GM19397 (cell line): ENCODE measurements around the gene ETDB.
"Not testable (repeated sequence)": the region's sequence is repeated elsewhere in the genome, so short reads cannot be mapped to it uniquely, and the experiment has no call there.

Experiments
- ATAC-seq: cut with Tn5 transposase; IDR thresholded peaks from one replicate; pipeline ENCODE4 v1.9.1; 2021; ENCODE audit warnings: mild to moderate bottlenecking, moderate library complexity; ENCODE audit not compliant: unreplicated experiment

ETDB gene

DNA sequence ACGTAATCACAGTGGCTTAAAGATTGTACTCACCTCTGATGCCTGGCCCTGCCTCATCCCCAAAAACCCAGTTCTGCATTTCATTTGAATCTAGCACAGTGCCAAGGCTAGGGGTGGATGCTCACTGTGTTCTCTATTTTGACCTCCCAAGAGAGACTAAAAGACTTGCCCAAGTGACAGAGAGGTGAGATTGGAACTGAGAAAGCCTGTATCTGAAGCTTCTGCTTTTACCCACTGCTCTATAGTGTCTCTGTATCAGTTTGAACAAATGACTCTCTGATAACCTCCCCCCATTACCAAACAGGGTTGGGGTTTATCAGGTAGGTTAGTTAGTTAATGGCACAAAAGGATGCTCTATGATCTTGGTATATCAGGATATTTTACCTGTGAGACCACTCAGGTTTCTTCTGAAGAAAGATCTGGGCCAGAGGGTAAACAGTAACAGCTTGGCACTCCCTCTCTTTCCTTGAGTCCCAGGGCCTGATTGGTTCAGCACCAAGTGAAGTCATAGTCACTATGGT is at the start of gene ETDB:
TSS of gene ETDB (minus strand) at position 471 of the 521 bp plus-strand sequence. CDS start 1,265 bp downstream, outside the sequence.
- not testable (repeated sequence) for ATAC-seq

- ATAC-seq = not testable (repeated sequence)
Observed at GRCh38 chrX:135169534-135169933, 49.2 kb upstream of the ETDB start.

DNA sequence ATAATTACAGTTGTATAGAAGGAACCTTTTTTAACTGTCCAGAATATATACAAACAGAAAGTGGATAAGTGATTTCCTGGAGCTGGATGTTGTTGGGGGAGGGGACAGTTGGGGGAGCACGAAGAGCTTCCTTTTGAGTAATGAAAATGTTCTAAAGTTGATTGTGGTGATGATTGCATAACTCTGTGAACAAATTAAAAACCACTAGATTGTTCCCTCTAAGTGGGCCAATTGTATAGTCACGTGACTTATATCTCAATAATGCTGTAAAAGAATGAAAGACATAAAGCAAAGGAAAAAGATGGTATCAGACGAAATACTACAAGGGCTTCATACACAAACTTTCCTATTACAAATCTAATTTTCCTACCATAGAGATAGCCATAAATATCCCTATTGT is 48.2 kb upstream of the ETDB start:
- ATAC-seq = no peak

DNA sequence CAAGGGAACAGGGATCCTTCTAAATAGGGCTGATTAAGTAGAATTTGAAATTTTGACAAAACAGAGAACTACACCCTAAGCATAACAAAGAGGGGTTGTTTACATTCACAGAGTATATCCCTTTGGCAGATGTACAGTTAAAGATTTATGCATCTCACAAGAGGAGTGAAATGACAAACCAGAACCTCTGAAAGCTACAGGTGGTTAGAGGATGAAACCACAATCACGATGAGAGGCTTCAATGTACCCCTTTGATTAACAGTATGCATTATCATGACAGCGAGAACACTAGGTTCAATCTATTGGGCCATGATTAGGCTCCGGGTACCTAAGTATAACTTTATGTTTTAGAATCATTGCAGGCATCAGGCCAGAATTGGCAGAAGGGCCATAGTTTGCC is 34.4 kb upstream of the ETDB start:
- ATAC-seq = not testable (repeated sequence)

- ATAC-seq = not testable (repeated sequence)
Observed at GRCh38 chrX:135126145-135126544, 5.8 kb upstream of the ETDB start.

- not testable (repeated sequence) for ATAC-seq
Observed at GRCh38 chrX:135116064-135116463, 4.3 kb downstream of the ETDB start.

- ATAC-seq = peak; percentile 87
Observed at GRCh38 chrX:135114392-135114791, 5.9 kb downstream of the ETDB start.

DNA sequence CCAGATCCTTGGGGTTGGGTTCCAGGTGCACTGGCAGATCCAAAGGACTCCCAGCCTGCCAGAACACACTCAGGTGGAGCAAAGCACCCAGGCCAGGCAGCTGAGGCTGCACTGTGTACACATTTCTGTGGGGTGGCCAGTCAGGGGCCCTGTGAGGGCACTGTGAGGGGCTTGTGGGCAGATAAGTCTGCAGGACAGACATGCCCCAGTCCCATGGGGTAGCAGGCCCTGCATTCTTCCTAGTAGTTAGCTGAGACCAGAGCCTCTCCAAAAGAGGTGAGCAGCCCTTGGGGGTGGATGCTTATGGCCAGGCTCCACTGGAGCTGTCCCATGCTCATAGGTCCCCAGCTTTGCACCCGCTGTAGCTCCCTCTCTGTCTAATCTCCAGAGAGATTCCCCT is 7.6 kb downstream of the ETDB start:
- no peak for ATAC-seq

GRCh38 chrX:135112096-135112729 is 8.1 kb downstream of the ETDB start:
- ATAC-seq = no peak

GRCh38 chrX:135109554-135109953 is 10.8 kb downstream of the ETDB start:
- no peak for ATAC-seq

- no peak for ATAC-seq
Observed at GRCh38 chrX:135099493-135099783, 20.9 kb downstream of the ETDB start.

- ATAC-seq = not testable (repeated sequence)
Observed at GRCh38 chrX:135097196-135097744, 23.1 kb downstream of the ETDB start.

DNA sequence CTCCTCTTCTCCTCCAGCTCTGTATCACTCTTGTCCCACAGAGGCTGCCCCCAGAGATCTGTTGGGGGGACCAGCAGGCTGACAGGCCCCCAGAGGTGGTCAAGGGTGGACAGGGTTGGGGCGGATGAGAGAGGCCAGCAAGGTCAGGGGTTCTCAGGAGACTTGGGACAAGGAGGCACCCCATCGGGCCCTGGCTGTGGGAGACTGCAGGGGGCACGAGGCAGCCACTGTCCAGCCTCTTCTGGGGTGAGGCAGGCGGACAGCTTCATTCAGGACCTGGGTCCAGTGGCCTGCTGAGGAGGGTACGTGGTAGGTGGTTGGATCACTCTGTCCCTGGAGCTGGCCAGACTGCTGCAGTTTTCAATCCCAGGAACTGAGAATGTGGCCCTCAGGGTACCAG is 24.6 kb downstream of the ETDB start:
- no peak for ATAC-seq

DNA sequence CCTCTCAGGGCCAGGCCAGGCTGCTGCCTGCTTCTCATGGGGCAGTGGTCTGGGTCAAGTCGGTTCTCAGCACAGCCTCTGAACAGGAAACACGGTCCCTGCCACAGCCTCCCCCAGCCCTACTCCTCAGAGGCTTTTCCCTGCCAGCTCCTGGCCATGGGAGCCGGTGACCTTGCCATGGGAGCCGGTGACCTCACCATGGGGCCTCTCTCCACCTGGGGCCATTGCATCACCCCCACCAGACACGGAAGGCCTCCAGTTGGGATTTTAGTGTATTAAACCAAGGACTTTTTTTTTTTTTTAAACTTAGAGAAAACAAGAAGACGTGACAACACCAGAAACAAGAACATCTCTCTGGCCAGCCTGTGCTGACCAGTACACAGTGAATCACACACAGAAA is 25.6 kb downstream of the ETDB start:
- ATAC-seq = no peak

DNA sequence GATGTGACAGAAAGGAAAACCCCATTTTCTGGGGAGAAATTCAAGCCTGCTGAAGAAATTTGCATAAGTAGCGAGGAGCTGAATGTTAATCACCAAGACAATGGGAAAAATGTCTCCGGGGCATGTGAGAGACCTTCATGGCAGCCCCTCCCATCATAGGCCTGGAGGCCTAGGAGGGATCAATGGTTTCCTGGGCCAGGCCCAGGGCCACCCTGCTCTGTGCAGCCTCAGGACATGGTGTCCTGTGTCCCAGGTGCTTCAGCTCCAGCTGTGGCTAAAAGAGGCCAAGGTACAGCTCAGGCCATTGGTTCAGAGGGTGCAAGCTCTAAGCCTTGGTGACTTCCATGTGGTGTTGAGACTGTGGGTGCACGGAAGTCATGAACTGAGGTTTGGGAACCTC is 31.2 kb downstream of the ETDB start:
- ATAC-seq = no peak

- no peak for ATAC-seq
Observed at GRCh38 chrX:135087867-135088266, 32.5 kb downstream of the ETDB start.

GRCh38 chrX:135086197-135086854 is 34.0 kb downstream of the ETDB start:
- no peak for ATAC-seq

GRCh38 chrX:135081693-135082404 is 38.5 kb downstream of the ETDB start:
- ATAC-seq = no peak
